ENCODE measurements around the gene VPS52.
"Not testable (repeated sequence)": the region's sequence is repeated elsewhere in the genome, so short reads cannot be mapped to it uniquely, and the experiment has no call there.

- not testable (repeated sequence) for TF ChIP-seq ZFX (IDR thresholded peaks at IDR 0.05); EZH2 (IDR thresholded peaks at IDR 0.05); REST (IDR thresholded peaks at IDR 0.05; ENCODE audit: low read depth); ELF1 (IDR thresholded peaks at IDR 0.05; ENCODE audit: borderline replicate concordance, low read depth); EZH2phosphoT487 (IDR thresholded peaks at IDR 0.05; ENCODE audit: borderline replicate concordance); FOSL1 (IDR thresholded peaks at IDR 0.05; ENCODE audit: low read depth); POLR2A (IDR thresholded peaks at IDR 0.05; ENCODE audit: borderline replicate concordance, extremely low read depth, insufficient read depth, insufficient read length); CTCF (IDR thresholded peaks at IDR 0.05 in 2 of 3, conservative IDR thresholded peaks at IDR 0.05 in 1 of 3; ENCODE audit: borderline replicate concordance in 1 of 3, insufficient read depth in 1 of 3, low read depth in 2 of 3, low read length in 2 of 3); SP1 (IDR thresholded peaks at IDR 0.05; ENCODE audit: low read depth); POLR2AphosphoS5 (IDR thresholded peaks at IDR 0.05; ENCODE audit: low read depth, low read length); EGR1 (IDR thresholded peaks at IDR 0.05; ENCODE audit: low read depth); ZNF274 (IDR thresholded peaks at IDR 0.05; ENCODE audit: low read depth, low read length); MAX (IDR thresholded peaks at IDR 0.05); RAD21 (IDR thresholded peaks at IDR 0.05; ENCODE audit: low read depth)
Observed at GRCh38 chr6:33226503-33227120, 45.1 kb downstream of the VPS52 start.

Measured in HCT116 (cell line).